ENCODE measurements around the gene OSM.

Gene OSM

GRCh38 chr22:30265823-30266444, 717 bp downstream of the OSM start:
- peak overlapping the region; percentile 91 to 92 for H3K27ac ChIP-seq (ENCODE audit: insufficient read depth in 1 of 2, low read depth in 1 of 2, low read length in 2 of 2, poor library complexity in 1 of 2, severe bottlenecking in 2 of 2)
- H3K9me3 ChIP-seq (ENCODE audit: control extremely low read depth in 1 of 5, control insufficient read depth in 4 of 5, insufficient read depth in 2 of 5, low read depth in 1 of 5, low read length in 4 of 5): no peaks in the 10 kb centered on the region
- H3K4me1 ChIP-seq (ENCODE audit: control extremely low read depth in 1 of 4, control insufficient read depth in 4 of 4, insufficient read depth in 4 of 4, low read length in 3 of 4): peaks cover 9 to 95% (median 84%) of the 10 kb centered on the region in 4 experiments
- 0% methylated on average over 14 of the region's 24 CpGs for WGBS (ENCODE audit: insufficient coverage)
- peak; percentile 91 to 95 (median 94) for DNase-seq
- H3K27me3 ChIP-seq (replicated peaks in 2 of 5; ENCODE audit: control insufficient read depth in 4 of 5, insufficient read depth in 5 of 5, low read length in 4 of 5): no peaks in the 10 kb centered on the region
- ChIA-PET POLR2A (interaction anchor here (0.5 to 2.8 kb wide), 6 partner anchors 12 to 91 kb away, joined by 3 to 8 read pairs (median 4); partner anchors contain the start of genes CCDC157 and SF3A1), CTCF (no interaction called here)
- peak overlapping the region in 6 of 7 experiments; percentile 41 to 83 (median 73) for H3K4me3 ChIP-seq (ENCODE audit: control insufficient read depth in 1 of 7, extremely low read depth in 1 of 7, insufficient read depth in 4 of 7, low read depth in 2 of 7, low read length in 6 of 7)
- peaks cover 0 to 48% (median 4%) of the 10 kb centered on the region in 4 experiments for H3K36me3 ChIP-seq (ENCODE audit: control insufficient read depth in 4 of 4, insufficient read depth in 4 of 4, low read length in 3 of 4)

GRCh38 chr22:30265131-30265720, 1.4 kb downstream of the OSM start:
- ChIA-PET POLR2A (interaction anchor here (0.8 to 2.8 kb wide), 4 partner anchors 13 to 91 kb away, joined by 3 to 8 read pairs (median 4); partner anchors contain the start of genes CCDC157 and SF3A1), CTCF (interaction anchor here (0.6 to 1.0 kb wide), 2 partner anchors 37 to 157 kb away, joined by 3 to 5 read pairs; no protein-coding TSS in a partner anchor)
- Histone ChIP-seq H3K4me3 (ENCODE audit: control insufficient read depth in 1 of 7, extremely low read depth in 1 of 7, insufficient read depth in 4 of 7, low read depth in 2 of 7, low read length in 6 of 7) (peak overlapping the region in 5 of 7 experiments; percentile 70 to 83 (median 75)), H3K4me1 (ENCODE audit: control extremely low read depth in 1 of 4, control insufficient read depth in 4 of 4, insufficient read depth in 4 of 4, low read length in 3 of 4) (peaks cover 9 to 95% (median 82%) of the 10 kb centered on the region in 4 experiments), H3K27ac (ENCODE audit: insufficient read depth in 1 of 2, low read depth in 1 of 2, low read length in 2 of 2, poor library complexity in 1 of 2, severe bottlenecking in 2 of 2) (peak overlapping the region; percentile 91 to 92), H3K9me3 (ENCODE audit: control extremely low read depth in 1 of 5, control insufficient read depth in 4 of 5, insufficient read depth in 2 of 5, low read depth in 1 of 5, low read length in 4 of 5) (no peaks in the 10 kb centered on the region), H3K36me3 (ENCODE audit: control insufficient read depth in 4 of 4, insufficient read depth in 4 of 4, low read length in 3 of 4) (peaks cover 0 to 45% (median 4%) of the 10 kb centered on the region in 4 experiments), H3K27me3 (replicated peaks in 2 of 5; ENCODE audit: control insufficient read depth in 4 of 5, insufficient read depth in 5 of 5, low read length in 4 of 5) (no peaks in the 10 kb centered on the region)
- no peak for DNase-seq
- WGBS (ENCODE audit: insufficient coverage): 77% methylated on average over 7 of the region's 9 CpGs

- WGBS (ENCODE audit: insufficient coverage): 93% methylated on average over 13 of the region's 17 CpGs
- DNase-seq: no peak
- no peaks in the 10 kb centered on the region for H3K9me3 ChIP-seq (ENCODE audit: control extremely low read depth in 1 of 5, control insufficient read depth in 4 of 5, insufficient read depth in 2 of 5, low read depth in 1 of 5, low read length in 4 of 5)
- peaks cover 9 to 92% (median 75%) of the 10 kb centered on the region in 4 experiments for H3K4me1 ChIP-seq (ENCODE audit: control extremely low read depth in 1 of 4, control insufficient read depth in 4 of 4, insufficient read depth in 4 of 4, low read length in 3 of 4)
- peak overlapping the region in 1 of 2 experiments; percentile 61 for H3K27ac ChIP-seq (ENCODE audit: insufficient read depth in 1 of 2, low read depth in 1 of 2, low read length in 2 of 2, poor library complexity in 1 of 2, severe bottlenecking in 2 of 2)
- no peaks in the 10 kb centered on the region for H3K27me3 ChIP-seq (replicated peaks in 2 of 5; ENCODE audit: control insufficient read depth in 4 of 5, insufficient read depth in 5 of 5, low read length in 4 of 5)
- POLR2A ChIA-PET: interaction anchor here (1.0 to 1.7 kb wide), 3 partner anchors 14 to 27 kb away, joined by 3 to 4 read pairs (median 4); no protein-coding TSS in a partner anchor
- CTCF ChIA-PET: interaction anchor here (0.8 to 1.3 kb wide), 6 partner anchors 36 to 159 kb away, joined by 3 to 5 read pairs (median 4); no protein-coding TSS in a partner anchor
- peak overlapping the region in 1 of 7 experiments; percentile 53 for H3K4me3 ChIP-seq (ENCODE audit: control insufficient read depth in 1 of 7, extremely low read depth in 1 of 7, insufficient read depth in 4 of 7, low read depth in 2 of 7, low read length in 6 of 7)
- peaks cover 0 to 33% (median 4%) of the 10 kb centered on the region in 4 experiments for H3K36me3 ChIP-seq (ENCODE audit: control insufficient read depth in 4 of 4, insufficient read depth in 4 of 4, low read length in 3 of 4)
These were observed 2.8 kb downstream of the OSM start for GRCh38 chr22:30263883-30264282.

GRCh38 chr22:30262917-30263741, 3.5 kb downstream of the OSM start:
- peak; percentile 86 to 97 (median 95) for DNase-seq
- Histone ChIP-seq H3K4me3 (ENCODE audit: control insufficient read depth in 1 of 7, extremely low read depth in 1 of 7, insufficient read depth in 4 of 7, low read depth in 2 of 7, low read length in 6 of 7) (peak overlapping the region in 4 of 7 experiments; percentile 25 to 53 (median 40)), H3K27ac (ENCODE audit: insufficient read depth in 1 of 2, low read depth in 1 of 2, low read length in 2 of 2, poor library complexity in 1 of 2, severe bottlenecking in 2 of 2) (peak overlapping the region in 1 of 2 experiments; percentile 76), H3K9me3 (ENCODE audit: control extremely low read depth in 1 of 5, control insufficient read depth in 4 of 5, insufficient read depth in 2 of 5, low read depth in 1 of 5, low read length in 4 of 5) (no peaks in the 10 kb centered on the region), H3K36me3 (ENCODE audit: control insufficient read depth in 4 of 4, insufficient read depth in 4 of 4, low read length in 3 of 4) (peaks cover 0 to 28% (median 3%) of the 10 kb centered on the region in 4 experiments), H3K27me3 (replicated peaks in 2 of 5; ENCODE audit: control insufficient read depth in 4 of 5, insufficient read depth in 5 of 5, low read length in 4 of 5) (no peaks in the 10 kb centered on the region), H3K4me1 (ENCODE audit: control extremely low read depth in 1 of 4, control insufficient read depth in 4 of 4, insufficient read depth in 4 of 4, low read length in 3 of 4) (peaks cover 6 to 92% (median 74%) of the 10 kb centered on the region in 4 experiments)
- 12% methylated on average over 19 of the region's 27 CpGs for WGBS (ENCODE audit: insufficient coverage)
- ChIA-PET CTCF (interaction anchor here (0.8 to 1.3 kb wide), 8 partner anchors 37 to 158 kb away, joined by 3 to 5 read pairs (median 4); no protein-coding TSS in a partner anchor), POLR2A (interaction anchor here (0.8 to 1.7 kb wide), 5 partner anchors 14 to 28 kb away, joined by 3 to 4 read pairs (median 4); no protein-coding TSS in a partner anchor)

GRCh38 chr22:30262112-30262511, 4.5 kb downstream of the OSM start:
- no peak for DNase-seq
- ChIA-PET POLR2A (no interaction called here), CTCF (interaction anchor here (1.4 kb wide), 1 partner anchor 124 kb away, joined by 4 read pairs; no protein-coding TSS in a partner anchor)
- Histone ChIP-seq H3K27me3 (replicated peaks in 2 of 5; ENCODE audit: control insufficient read depth in 4 of 5, insufficient read depth in 5 of 5, low read length in 4 of 5) (no peaks in the 10 kb centered on the region), H3K4me3 (ENCODE audit: control insufficient read depth in 1 of 7, extremely low read depth in 1 of 7, insufficient read depth in 4 of 7, low read depth in 2 of 7, low read length in 6 of 7) (peak overlapping the region in 1 of 7 experiments; percentile 30), H3K27ac (ENCODE audit: insufficient read depth in 1 of 2, low read depth in 1 of 2, low read length in 2 of 2, poor library complexity in 1 of 2, severe bottlenecking in 2 of 2) (no peak overlapping the region), H3K36me3 (ENCODE audit: control insufficient read depth in 4 of 4, insufficient read depth in 4 of 4, low read length in 3 of 4) (peaks cover 0 to 28% (median 3%) of the 10 kb centered on the region in 4 experiments), H3K9me3 (ENCODE audit: control extremely low read depth in 1 of 5, control insufficient read depth in 4 of 5, insufficient read depth in 2 of 5, low read depth in 1 of 5, low read length in 4 of 5) (no peaks in the 10 kb centered on the region), H3K4me1 (ENCODE audit: control extremely low read depth in 1 of 4, control insufficient read depth in 4 of 4, insufficient read depth in 4 of 4, low read length in 3 of 4) (peaks cover 6 to 91% (median 68%) of the 10 kb centered on the region in 4 experiments)
- 89% methylated on average over 4 of the region's 4 CpGs for WGBS (ENCODE audit: insufficient coverage)

GRCh38 chr22:30261134-30261533, 5.5 kb downstream of the OSM start:
- WGBS (ENCODE audit: insufficient coverage): 93% methylated on average over 8 of the region's 8 CpGs
- Histone ChIP-seq H3K36me3 (ENCODE audit: control insufficient read depth in 4 of 4, insufficient read depth in 4 of 4, low read length in 3 of 4) (peaks cover 0 to 28% (median 3%) of the 10 kb centered on the region in 4 experiments), H3K4me1 (ENCODE audit: control extremely low read depth in 1 of 4, control insufficient read depth in 4 of 4, insufficient read depth in 4 of 4, low read length in 3 of 4) (peaks cover 6 to 87% (median 61%) of the 10 kb centered on the region in 4 experiments), H3K27me3 (replicated peaks in 2 of 5; ENCODE audit: control insufficient read depth in 4 of 5, insufficient read depth in 5 of 5, low read length in 4 of 5) (no peaks in the 10 kb centered on the region), H3K4me3 (ENCODE audit: control insufficient read depth in 1 of 7, extremely low read depth in 1 of 7, insufficient read depth in 4 of 7, low read depth in 2 of 7, low read length in 6 of 7) (no peak overlapping the region), H3K9me3 (ENCODE audit: control extremely low read depth in 1 of 5, control insufficient read depth in 4 of 5, insufficient read depth in 2 of 5, low read depth in 1 of 5, low read length in 4 of 5) (no peaks in the 10 kb centered on the region), H3K27ac (ENCODE audit: insufficient read depth in 1 of 2, low read depth in 1 of 2, low read length in 2 of 2, poor library complexity in 1 of 2, severe bottlenecking in 2 of 2) (no peak overlapping the region)
- no peak for DNase-seq
- ChIA-PET POLR2A (no interaction called here), CTCF (interaction anchor here (0.7 to 1.7 kb wide), 6 partner anchors 9 to 149 kb away, joined by 3 to 5 read pairs (median 4); no protein-coding TSS in a partner anchor)

All from common myeloid progenitor, CD34-positive (primary cell).